ENCODE results near the gene COL27A1.

COL27A1 gene

GRCh38 chr9:114149181-114149580, 6.2 kb upstream of the COL27A1 start:
- no peak for DNase-seq (ENCODE audit: low read depth in 2 of 2)

DNA sequence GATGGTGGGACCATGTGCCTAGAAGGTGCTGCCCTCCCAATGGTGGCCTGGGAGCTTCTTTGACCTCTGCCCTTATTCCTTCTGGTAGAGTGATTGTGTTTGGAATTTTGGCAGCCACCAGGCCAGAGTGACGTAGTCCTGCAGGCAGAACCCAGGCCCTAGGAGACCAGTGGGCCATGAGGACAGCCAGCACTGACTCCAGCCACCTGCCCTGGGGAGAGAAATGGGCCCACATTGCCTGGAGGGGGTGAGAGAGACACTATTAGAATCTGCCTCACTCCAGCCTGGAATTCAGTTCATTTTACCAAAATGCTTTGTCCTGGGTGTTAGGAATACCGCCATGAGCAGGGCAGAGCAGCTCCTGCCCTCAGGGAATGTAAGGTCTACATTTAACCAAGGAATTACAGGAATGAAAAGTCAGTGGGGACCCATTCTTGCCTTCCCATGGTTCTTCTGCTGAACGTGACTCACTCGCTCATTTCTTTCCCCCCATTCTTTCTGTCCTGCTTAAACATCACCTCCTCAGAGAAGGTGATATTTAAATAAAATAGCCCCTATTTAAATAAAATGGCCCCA, 5.5 kb upstream of the COL27A1 start:
- no peak for DNase-seq (ENCODE audit: low read depth in 2 of 2)

DNA sequence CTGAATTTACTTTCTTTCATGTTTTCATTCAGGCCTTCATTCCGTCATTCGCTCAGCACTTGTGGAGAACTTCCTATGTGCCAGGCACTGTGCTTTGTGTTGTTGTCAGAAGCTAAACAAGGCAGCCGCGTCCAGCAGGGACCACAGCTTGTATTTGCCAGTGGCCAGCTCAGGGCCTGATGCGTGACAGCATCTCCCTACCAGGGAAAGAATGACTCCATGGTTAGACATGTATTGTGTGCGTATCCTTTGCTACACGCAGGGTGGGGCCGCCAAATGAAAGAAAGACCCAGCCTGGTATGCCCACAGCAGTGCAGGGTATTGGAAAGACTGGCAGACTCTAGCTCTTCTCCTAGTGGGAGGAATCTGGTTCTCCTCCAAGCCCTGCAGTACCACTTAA, 4.7 kb upstream of the COL27A1 start:
- no peak for DNase-seq (ENCODE audit: low read depth in 2 of 2)

GRCh38 chr9:114151426-114151956, 3.8 kb upstream of the COL27A1 start:
- DNase-seq (ENCODE audit: low read depth in 2 of 2) = no peak

DNA sequence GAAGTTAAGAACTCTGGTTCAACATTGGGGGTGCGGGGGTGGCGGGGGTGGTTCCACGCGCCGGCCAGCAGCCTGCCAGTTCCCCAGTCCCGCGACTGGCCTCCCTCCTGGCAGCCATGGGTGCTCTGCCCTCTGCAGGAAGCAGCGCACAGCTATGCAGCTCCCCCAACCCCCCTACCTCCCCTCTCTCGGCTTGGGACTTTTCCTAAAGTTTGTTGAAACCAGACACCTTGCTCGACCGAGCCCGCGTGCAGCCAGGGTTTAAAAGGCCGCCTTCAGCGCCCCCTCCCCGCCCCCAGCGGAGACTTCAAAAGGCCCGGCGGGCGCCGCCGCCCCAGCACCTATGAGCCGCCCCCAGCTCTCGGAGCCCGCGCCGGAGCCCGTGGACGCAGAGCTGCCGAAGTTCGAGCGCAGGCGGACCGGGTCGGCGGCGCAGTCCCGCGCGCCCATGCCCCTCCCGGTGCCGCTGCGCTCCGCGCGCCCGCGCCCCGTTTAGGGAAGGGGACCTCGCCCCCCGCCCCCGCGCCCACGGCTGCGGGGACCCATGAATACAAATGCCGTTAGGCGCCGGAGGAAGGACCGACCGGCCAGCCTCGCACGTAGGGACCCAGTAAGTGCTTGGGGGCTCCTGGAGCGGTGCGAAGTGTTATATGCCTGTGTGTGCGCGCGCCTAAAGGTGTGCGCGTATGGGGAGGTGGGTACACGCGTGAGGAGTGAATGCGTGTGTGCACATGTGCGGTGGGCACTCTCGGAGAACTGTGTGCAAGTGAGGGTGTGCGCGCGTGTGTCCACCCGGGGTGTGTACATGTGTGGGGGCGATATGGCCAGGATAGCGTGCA, 1.4 kb upstream of the COL27A1 start:
- no peak for DNase-seq (ENCODE audit: low read depth in 2 of 2)

DNA sequence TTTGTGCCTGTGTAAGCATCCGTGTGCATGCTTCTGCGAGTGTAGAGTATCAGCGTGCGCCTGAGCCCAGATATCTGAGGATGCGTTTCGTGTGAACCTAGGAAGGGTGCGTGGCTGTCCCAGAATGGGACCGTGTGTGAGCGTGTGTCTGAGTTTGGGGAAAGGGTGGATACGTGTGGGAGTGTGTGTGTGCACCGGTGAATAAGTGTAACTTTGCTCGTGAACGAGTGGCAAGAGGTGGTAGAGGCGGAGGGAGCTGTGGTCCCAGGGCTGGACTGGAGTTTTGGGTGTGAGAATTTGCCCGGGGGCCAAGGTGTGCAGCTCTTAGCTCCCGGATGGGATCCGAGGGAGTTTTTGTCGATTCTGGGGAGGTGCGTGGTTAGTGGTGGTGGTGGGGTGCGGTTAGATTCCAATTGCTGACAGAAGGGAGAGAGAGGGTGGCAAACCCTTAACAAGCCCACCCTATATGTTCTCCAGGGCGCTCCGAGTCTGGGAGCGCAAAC, 686 bp upstream of the COL27A1 start:
- DNase-seq (ENCODE audit: low read depth in 2 of 2) = no peak

GRCh38 chr9:114155995-114156656, 789 bp downstream of the COL27A1 start:
- DNase-seq (ENCODE audit: low read depth in 2 of 2) = no peak

DNA sequence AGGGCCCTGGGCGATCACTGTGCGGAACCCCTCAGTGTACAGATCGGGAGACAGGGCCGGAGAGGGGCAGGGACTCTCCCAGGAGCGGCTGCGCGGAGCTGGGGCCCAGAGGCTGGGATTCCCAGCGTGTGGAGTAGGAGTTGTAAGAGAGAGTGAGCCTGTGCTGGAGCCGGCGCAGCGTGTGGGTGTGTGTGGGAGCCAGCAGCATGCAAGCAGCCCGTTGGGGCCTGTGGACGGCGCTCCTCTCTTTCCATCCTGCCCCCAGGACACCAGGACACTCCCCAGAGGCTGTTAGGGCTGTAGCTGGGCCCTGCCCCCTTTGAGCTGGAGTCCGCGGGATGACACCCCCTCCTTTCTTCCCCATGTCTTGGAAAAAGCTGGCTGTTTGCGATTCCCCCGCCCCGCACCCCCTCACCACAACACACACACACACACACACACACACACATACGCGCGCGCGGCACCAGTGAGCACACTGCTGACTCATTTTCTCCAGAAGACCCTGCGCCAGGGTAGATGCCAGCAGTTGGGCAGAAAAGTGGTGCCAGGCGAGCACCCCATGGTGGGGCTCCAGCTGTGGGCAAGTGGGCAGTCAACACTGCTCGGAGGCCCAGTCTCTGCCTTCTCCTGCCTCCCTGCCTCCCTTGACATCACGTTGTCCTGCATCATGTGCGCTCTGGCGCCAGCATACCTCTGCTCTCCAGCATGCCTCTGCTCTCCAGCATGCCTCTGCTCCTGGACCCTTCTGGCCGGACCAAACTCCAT, 1.5 kb downstream of the COL27A1 start:
- no peak for DNase-seq (ENCODE audit: low read depth in 2 of 2)

GRCh38 chr9:114157516-114158176, 2.3 kb downstream of the COL27A1 start:
- no peak for DNase-seq (ENCODE audit: low read depth in 2 of 2)

GRCh38 chr9:114158482-114159130, 3.3 kb downstream of the COL27A1 start:
- no peak for DNase-seq (ENCODE audit: low read depth in 2 of 2)

GRCh38 chr9:114159691-114160090, 4.4 kb downstream of the COL27A1 start:
- no peak for DNase-seq (ENCODE audit: low read depth in 2 of 2)

- no peak for DNase-seq (ENCODE audit: low read depth in 2 of 2)
Measured at GRCh38 chr9:114161513-114161912, 6.2 kb downstream of the COL27A1 start.

GRCh38 chr9:114163517-114163951, 8.2 kb downstream of the COL27A1 start:
- no peak for DNase-seq (ENCODE audit: low read depth in 2 of 2)

GRCh38 chr9:114164191-114164794, 9.0 kb downstream of the COL27A1 start:
- DNase-seq (ENCODE audit: low read depth in 2 of 2) = no peak

- DNase-seq (ENCODE audit: low read depth in 2 of 2) = no peak
Measured at GRCh38 chr9:114165407-114166102, 10.2 kb downstream of the COL27A1 start.

DNA sequence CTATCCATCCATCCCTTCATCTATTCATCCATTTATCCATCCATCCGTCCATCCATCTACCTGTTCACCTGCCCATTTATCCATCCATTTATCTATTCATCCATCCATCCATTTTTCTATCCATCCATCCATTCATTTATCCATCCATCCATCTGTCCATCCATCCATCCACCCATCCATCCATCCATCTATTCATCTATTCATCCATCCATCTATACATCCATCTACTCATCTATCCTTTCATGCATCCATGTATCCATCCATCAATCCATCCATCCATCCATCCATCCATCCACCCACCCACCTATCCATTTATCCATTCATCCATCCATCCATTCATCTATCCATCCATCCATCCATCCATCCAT, 10.8 kb downstream of the COL27A1 start:
- DNase-seq (ENCODE audit: low read depth in 2 of 2) = no peak

DNA sequence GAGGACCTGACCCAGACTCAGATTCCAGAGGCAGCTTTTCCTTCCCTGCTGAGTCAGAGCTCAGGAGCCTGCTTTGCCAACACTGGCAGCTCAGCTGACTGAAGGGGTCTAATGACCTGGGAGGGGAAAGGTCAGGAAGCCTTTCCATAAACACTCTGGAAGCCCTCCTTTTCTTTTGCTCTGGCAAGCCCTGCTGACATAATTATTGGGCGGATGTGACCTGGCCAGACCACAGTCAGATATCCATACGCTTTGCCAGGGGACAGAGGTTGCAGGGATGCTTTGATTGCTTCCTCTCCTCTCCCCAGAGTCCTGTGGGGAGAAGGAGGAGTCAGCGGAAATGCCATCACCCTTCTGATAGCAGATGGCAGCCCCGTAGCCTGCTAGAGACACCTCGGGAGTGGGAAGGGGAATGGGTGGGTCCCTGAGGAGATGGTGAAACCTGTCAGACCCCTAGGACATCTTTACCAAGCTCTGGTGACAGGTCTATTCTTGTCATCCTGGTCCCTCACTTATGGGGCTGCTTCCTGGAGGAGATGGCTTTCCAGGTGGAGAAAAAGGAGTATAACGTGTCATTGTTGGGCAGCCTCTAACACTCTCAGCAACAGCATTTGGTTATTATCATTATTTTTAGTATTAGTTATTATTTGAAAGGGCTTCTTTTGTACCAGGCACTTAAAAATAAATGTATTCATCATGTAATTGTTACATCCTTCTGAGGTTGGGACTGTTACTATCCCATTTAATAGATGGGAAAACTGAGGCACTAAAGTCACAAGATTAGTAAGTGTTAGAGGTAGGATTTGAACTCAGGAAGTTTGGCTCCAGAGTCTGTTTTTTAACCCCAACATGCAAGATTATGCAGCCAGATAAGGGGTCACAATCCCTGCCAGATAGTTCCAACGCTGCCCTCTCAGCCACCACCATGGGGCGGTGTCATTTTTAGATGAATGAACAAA, 11.6 kb downstream of the COL27A1 start:
- no peak for DNase-seq (ENCODE audit: low read depth in 2 of 2)

DNA sequence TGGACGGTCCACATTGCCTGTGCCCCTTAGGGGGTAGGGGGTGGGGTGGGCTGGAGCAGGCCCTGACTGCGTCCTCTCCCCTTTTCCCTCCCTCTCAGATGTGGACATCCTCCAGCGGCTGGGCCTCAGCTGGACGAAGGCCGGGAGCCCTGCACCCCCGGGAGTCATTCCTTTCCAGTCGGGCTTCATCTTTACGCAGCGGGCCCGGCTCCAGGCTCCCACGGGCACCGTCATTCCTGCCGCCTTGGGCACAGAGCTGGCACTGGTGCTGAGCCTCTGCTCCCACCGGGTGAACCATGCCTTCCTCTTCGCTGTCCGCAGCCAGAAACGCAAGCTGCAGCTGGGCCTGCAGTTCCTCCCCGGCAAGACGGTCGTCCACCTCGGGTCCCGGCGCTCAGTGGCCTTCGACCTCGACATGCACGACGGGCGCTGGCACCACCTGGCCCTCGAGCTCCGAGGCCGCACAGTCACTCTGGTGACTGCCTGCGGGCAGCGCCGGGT, 12.3 kb downstream of the COL27A1 start:
- no peak for DNase-seq (ENCODE audit: low read depth in 2 of 2)

All from stimulated activated CD8-positive, alpha-beta memory T cell treated with anti-CD3 and anti-CD28 coated beads, Interleukin-2, amount 100 ng/mL, for 48 hours (primary cell).